Ammon's horn (tissue), 1 donor: ENCODE data around the gene SEC16A.

Source experiments
- DNase-seq: peaks from one replicate; pipeline ENCODE4 v3.0.0-alpha.2; 2016; ENCODE audit warnings: low spot score

SEC16A gene

GRCh38 chr9:136399176-136400037 is 83.4 kb downstream of the SEC16A start:
- no peak for DNase-seq

GRCh38 chr9:136398286-136398685 is 84.6 kb downstream of the SEC16A start:
- DNase-seq = no peak

GRCh38 chr9:136397643-136398042 is 85.2 kb downstream of the SEC16A start:
- DNase-seq = no peak

GRCh38 chr9:136396219-136396515 is 86.7 kb downstream of the SEC16A start:
- no peak for DNase-seq

GRCh38 chr9:136395345-136396218 is 87.3 kb downstream of the SEC16A start:
- no peak for DNase-seq

GRCh38 chr9:136395020-136395340 is 87.9 kb downstream of the SEC16A start:
- DNase-seq = no peak

DNA sequence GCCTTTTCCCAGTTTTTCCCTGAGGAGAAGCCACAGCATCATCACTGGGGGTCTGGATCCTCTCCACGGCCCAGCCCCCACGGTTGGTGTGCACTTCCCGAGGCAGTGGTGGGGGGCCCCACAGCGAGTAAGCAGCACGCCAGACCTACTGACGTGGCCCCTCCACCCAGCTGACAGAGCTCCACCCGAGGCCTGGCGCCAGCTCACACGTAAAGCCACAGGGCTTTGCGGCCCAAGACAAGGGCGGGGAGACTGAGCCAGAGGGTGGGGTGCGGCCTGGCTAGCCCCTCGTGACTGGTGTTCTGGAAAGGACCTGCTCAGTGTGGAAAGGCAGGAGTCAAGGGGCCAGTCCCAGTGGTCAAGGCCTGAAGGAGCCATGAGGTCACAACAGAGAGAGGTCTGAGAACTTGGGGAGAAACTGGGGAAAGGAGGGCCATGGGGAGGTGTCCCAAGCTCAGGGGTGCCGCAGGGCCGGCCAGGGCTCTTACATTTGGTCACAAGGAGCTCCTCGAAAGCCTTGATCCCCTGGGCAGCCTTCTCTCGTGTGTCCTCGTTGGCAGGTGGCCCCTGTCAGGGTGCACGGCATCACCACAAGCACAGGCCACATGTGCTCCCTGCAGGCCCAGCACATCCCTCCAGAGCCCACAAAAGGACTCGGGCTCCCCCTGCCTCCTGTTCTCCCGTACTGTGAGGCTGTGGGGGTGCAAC is 88.4 kb downstream of the SEC16A start:
- no peak for DNase-seq

DNA sequence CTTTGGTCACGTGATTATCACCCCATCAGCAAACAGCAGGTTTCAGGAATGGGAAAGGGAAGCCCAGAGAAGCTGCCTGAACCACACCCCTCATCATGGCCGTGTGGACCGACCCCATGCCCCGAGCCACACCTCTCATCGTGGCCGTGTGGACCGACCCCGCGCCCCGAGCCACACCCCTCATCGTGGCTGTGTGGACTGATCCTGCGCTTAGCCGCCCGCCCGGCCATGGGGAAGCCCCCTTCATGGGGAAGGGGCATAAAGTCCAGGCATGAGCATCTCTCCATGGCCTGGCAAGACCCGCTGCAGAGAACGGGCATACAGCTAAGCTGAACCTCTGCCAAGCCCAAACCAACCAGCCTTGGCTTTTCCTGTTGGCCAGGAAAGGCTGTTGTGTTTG is 89.3 kb downstream of the SEC16A start:
- no peak for DNase-seq

GRCh38 chr9:136392538-136393449 is 90.0 kb downstream of the SEC16A start:
- no peak for DNase-seq

- no peak for DNase-seq
These were observed 90.9 kb downstream of the SEC16A start for GRCh38 chr9:136391737-136392537.
